ENCODE data around the gene CCDC171. TPM values are rescaled to one million over a fixed set of nuclear protein-coding genes. Genes with fewer than 3 reads are reported as not detected.
A peak's percentile ranks its signal among the peaks of the same experiment; 100 is the strongest.
"Not testable (repeated sequence)": the region's sequence is repeated elsewhere in the genome, so short reads cannot be mapped to it uniquely, and the experiment has no call there.

CCDC171 gene
- total RNA-seq: 1 to 10 TPM; 2.6 to 3.1 TPM
- long read RNA-seq, donor 1: 0 reads
- long read RNA-seq, donor 2, partial matches to known transcripts: 1 of 4 reads
- long read RNA-seq, donor 2, other reads (novel, unspliced or antisense): 3 of 4 reads

DNA sequence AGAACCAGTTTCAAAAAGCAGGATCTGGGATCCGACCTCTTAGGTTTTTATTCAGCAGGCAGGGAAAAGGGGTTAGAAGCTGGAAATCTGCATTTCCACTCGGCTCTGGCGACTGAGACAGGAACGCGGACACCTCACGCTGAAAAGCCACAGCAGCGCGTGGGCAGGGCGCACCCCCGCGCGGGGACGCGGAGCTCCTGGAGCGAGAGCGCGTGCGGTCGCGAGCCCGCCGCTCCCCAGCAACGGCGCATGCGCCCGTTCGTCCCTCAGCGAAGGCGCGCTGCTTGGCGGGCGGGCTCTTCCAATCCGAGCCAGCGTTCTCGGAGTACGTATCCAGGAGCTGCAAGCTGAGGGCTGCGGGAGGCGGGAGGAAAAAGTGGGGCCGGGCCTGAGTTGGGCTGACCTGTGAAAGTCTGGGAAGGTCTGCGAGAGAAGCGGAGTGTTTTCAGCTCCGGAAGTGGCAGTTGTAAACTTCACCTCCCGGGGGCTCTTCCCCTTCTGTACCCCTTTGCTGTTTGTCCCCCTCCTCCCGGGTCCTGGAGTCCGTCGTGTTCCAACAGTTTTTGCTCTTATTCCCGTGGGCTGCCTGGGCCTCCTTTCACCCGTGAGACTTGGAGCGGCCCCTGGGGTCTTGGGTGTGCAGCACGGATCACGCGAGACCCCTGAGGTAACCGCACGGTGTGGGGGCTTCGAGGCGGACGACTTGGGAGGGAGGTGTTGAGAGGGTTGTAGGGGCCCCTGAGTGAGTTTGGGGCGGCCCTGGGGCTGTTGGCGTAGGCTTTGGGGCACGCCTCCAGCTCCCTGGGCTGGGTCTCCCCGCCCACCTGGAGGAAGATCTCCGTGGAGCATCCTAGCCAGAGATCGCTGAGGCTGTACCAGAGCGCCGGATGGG is at the start of gene CCDC171:
CCDC171 (plus strand) TSS at position 408 of the 892 bp plus-strand sequence. CDS start 11,046 bp downstream, outside the sequence.
- intact Hi-C loops (cut with DNase I): no loop called here
- DNase-seq (ENCODE audit: low spot score): peak; percentile 97

DNA sequence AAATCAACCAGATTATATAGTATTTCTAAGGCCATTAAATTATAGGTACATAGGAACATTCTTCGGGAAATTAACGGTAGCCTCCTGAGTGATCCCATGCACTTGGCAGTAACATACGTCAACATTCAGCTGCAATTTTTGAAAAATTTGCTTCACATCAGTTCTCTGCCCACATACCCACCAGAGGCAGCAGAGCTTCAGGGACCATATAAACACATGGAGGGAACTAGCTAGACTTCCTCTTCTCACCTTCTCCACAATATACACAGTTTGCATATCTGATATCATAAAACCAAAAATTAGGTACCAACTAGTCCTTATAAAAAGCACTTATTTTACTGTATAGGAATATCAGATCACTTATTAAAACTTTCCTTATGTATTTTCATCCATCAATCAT is 46.9 kb upstream of the CCDC171 start:
- intact Hi-C loops (cut with DNase I): no loop called here

DNA sequence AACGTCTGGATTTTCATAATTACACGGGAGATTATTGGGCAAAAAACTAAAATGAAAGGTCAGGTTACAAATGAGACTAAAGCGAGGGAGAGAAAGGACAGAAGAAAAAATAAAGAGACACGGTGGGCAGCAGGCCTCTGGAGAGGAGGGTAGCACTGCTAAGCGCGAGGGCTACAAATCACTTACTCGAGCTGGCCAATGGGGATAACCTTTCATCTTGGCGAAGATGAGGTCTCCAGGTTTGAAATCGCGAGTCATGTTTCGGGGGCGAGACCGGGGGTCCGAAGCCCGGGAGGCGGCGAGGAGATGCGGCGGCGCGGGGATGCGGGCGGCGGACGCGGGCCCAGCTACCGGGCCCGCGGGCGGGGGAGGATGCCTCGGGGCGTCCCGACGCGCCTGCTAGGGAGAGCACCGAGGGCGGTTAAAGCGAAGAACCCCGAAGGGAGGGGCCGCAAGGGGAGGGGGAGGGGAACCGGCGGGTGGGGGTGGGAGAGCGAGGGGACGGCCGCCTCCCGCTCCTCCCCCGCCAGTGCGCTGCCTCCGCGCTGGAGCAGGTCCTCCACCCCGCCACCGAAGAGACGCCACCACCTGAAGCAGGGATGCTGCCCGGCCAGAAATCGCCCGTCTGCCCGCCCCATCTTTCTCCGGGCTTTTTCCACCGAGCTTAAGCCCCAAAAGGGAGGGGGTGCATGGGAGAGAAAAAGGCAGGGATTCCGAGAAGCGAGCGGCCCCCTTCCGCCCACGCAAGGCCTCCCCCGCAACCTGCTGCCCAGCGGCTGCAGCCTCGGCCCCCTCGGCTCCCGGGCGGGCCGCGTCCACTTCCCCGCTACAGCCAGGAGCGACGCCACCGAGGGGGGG is 42.7 kb upstream of the CCDC171 start:
- peak; percentile 80 for DNase-seq (ENCODE audit: low spot score)
- intact Hi-C loops (cut with DNase I): no loop called here

More for the DNA sequence above, 46.9 kb upstream of the CCDC171 start:
- DNase-seq (ENCODE audit: low spot score): no peak

DNA sequence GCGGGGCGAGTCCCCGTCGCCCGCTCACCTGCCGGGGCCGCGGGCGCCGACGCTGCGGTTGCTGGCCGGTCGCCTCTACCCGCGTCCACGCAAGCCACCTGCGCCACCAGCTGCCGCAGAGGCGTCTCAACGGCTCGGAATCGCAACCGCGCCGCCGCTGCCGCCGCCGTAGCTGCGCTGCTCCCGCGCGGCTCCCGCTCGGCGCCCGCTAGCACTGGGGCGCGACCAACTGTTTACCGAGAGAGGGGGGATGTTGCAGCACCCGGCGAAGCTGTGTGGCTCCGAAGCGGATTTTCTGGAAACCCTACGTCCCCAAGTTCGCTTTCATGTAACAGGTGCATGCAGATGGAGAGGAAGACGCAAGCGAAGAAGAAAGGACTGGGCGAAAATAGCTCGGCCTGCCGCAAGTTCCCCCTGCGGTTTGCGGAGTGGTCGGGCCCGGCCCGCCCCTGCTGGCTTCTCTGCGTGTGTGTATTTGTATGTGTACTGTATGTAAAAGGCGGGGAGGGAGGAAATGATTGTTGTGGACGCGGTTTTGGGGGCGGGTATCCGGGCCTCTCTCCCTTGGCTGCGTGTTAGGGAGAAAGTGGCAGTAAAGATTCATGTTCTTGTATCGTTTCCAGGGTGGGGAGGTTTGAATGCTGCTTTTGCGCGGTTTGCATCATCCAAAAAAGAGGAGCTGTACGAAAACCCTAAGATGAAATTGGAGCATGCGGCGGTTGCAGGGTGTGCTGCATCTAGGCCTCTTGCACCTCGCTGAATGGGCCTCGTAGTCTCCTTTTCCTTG is 41.9 kb upstream of the CCDC171 start, which contains the start of gene PSIP1:
PSIP1 (minus strand) TSS at position 182 of the 787 bp plus-strand sequence. CDS start 782 bp downstream, outside the sequence.
- intact Hi-C loops (cut with DNase I): no loop called here

DNA sequence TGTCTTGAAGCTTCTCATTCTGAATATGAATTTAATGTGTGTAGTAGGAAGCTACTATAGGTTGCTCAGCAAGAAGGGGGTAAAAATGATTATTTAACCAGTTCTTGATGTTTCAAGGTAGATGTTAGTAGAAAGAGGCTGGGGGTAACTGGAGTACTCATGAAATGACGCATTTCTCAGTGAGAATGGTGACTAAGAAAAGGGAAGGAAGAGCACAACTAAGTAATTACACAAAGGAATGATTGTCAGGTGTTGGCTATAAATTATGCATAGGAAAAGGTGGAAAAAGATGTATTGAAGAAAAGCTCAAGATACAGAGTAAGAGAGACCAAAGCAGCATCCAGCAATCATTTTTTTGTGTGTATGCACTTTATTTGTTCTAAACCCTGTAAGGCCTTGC is 40.6 kb upstream of the CCDC171 start:
- DNase-seq (ENCODE audit: low spot score): no peak
- intact Hi-C loops (cut with DNase I): no loop called here

More for the DNA sequence above, 41.9 kb upstream of the CCDC171 start, which contains the start of gene PSIP1:
- peak; percentile 91 for DNase-seq (ENCODE audit: low spot score)

DNA sequence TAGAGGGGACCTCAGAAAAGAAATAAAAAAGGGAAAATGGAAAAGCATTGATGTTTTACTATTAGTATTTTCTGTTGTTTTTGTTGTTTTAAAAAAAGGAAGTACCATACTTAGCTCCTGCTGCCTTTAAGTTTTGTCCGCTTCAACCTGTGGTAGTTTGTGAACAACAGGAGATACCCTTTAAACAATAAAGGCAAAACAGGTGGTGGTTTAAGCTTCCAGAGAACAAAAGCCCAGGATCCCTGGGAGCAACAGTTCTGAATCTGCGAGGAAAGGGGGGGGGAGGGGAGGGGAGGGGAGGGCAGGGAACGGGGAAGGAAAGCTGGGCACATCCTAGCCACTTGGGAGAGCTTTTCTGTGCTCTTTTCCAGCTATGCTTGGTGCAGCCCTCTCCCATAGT is 40.0 kb upstream of the CCDC171 start:
- DNase-seq (ENCODE audit: low spot score): no peak
- intact Hi-C loops (cut with DNase I): no loop called here

DNA sequence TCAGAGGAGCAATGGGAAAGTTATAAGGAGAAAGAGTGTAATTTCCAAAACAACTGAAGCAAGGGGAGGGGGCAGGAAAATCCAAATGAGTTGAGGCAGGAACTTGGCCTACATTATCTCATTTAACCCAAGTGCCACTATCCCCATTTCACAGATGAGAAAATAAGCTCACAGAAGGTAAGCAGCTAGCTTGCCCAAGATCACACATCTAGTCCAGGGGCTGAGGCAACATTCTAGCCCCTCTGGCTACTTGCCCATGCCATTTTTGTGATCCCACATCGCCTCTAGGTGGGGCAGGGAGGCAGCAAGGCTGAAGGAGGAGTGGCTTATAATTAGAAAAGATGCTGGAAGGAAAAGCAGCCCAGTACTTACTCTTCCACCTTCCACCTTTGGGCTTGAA is 39.5 kb upstream of the CCDC171 start:
- DNase-seq (ENCODE audit: low spot score): no peak
- intact Hi-C loops (cut with DNase I): no loop called here

DNA sequence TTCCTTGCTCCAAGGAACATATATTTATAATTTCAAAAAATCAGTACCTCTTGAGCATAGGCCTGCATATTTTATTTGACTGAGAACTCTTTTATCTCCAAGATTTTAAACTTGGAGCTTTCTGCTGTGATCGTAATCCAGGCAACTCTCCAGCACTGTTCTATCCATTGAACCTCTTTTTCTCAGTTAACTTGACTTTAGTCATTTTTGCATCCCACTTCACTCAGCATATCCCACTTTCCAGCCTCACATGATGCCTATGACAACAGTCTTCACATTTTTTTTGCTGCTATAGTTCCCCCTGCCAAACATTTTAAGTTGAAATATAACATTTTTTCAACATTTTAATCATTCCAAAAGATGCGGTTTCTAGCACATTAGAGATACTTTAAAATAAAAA is 33.0 kb upstream of the CCDC171 start:
- intact Hi-C loops (cut with DNase I): no loop called here
- no peak for DNase-seq (ENCODE audit: low spot score)

DNA sequence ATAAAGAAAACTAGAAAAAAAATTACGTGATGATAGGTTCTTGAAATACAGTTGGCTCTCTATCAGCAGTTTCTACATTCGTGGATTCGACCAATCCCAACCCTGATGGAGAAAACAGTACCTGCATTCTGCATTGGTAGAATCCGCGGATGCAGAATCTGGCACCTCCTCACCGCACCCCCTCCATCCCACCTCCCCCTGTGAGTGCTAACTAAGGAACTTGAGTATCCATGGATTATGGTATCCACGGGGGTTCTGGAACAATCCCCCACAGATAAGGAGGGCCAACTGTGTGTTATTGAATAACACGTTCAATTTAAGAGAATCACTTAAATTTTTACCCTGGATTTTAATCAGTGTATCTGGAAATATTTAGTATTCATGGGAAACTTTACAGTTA is 31.6 kb upstream of the CCDC171 start:
- intact Hi-C loops (cut with DNase I): no loop called here

DNA sequence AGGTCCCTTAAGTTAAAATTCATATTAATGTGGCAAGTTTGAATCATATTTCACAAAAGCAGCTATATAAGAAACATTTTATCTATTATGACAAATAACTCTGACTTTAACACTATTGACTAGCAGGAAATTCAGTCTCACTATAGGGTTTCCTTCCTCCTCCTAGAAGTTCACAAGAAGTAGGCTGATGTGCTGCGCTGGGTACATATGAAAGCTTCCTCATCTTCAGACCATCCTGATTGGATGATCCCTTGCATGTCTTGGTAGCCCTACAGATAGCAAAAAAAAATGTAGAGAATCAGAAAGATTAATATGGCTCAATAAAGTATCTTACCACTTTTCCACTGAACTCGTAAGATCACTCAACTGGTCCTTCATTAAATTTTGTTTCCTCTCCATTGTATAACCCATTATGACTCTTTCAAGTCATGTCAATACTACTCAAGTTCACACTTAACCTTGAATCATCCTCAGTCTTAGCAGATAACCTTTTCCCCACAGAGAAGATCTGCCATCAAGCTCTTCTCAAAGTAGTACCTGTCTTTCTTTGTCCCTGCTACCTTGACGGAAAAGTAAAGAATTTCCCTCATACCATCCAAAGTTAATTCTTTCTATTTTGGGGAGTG is 30.6 kb upstream of the CCDC171 start:
- intact Hi-C loops (cut with DNase I): no loop called here
- no peak for DNase-seq (ENCODE audit: low spot score)

More for the DNA sequence above, 31.6 kb upstream of the CCDC171 start:
- no peak for DNase-seq (ENCODE audit: low spot score)

DNA sequence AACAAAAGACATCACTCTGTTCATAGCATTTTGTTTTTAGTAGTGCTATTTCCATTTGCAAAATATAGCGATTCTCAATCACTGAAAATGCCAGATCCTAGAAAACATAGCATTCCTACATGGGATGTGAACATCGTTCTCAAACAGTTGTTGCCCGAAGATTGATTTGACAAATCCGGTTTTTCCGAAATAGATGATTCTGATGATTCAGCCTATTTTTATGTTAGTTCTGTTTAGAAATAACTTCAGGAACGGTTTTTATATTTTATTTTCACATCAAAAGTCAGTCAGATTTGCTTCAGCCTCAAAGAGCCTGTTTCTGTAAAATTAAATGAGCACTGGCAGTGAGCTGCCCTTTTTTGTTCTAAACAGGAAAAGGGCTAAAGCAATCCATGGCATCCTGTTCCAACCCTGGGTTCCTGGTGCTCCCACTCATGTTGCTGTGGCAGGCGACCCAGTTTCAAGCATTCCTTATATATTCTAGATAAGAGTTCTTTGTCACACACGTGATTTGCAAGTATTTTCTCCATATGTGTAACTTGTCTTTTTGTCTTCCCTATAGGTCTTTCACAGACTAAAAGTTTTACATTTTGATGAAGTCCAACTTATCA is 27.9 kb upstream of the CCDC171 start:
- intact Hi-C loops (cut with DNase I): no loop called here
- DNase-seq (ENCODE audit: low spot score): no peak

DNA sequence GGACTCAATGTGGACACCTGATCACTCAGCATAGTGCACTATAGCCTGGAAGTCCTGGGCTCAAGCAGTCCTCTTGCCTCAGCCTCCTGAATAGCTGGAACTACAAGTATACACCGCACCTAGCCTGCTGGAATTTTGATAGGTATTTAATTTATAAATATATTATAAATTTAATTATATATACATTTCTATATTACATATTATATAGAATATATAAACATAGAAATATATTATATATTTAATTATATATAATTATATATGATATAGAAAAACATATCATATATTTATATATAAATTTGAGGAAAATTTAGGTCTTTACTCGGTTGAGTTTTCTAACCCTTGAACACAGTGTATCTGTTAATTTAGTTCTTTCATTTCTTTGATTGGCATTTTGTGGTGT is 26.9 kb upstream of the CCDC171 start:
- intact Hi-C loops (cut with DNase I): no loop called here
- DNase-seq (ENCODE audit: low spot score): no peak

DNA sequence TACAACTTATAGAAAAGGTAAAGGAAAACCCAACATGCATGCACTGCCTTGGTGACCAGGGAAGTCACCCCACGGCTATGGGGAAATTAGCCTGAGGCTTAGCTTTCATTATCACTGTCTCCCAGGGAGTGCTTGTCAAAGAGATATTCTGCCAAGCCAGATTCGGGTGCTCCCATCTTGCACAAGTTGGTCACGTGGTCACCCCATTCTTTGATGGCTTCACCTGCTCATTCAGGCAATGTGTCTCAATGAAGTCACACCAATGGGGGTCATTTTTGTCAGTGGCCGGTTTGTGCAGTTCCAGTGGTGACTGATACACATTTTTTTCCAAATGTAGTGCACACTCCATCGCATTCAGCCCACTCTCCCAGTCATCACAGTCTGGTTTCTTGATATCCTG is 25.8 kb upstream of the CCDC171 start:
- DNase-seq (ENCODE audit: low spot score); intact Hi-C loops (cut with DNase I): not testable (repeated sequence)

DNA sequence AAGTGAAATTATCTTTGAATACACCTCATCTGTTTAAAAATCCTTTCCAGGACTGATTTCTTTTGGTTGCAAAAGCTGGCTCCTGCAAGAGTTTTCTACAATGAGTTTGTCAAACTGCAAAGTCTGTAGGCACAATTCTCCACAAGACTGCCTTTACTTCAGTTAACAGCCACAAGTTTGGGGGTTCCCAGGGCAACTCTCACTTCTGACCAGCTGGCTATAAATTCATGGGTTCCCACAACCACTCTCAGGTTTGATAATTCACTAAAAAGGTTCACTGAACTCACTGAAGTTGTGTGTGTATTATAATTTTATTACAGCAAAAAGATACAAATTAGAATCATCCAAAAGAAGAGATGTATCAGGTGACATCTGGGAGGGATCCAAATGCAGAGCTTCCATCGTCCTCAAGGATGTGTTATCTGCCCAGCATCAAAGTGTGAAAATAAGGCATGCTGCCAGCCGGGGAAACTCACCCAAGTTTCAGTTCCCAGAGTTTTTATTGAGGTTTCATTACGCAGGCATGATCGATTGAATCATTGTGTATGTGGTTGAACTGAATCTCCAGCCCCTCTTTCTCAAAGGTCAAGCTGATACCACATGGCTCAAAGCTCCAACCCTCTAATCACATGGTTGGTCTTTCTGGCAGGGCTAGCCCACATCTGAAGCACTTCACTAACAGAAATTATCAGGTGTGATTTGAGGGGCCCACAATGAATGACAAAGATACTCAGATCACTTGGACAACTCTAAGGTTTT is 23.1 kb upstream of the CCDC171 start:
- DNase-seq (ENCODE audit: low spot score): no peak
- intact Hi-C loops (cut with DNase I): no loop called here

DNA sequence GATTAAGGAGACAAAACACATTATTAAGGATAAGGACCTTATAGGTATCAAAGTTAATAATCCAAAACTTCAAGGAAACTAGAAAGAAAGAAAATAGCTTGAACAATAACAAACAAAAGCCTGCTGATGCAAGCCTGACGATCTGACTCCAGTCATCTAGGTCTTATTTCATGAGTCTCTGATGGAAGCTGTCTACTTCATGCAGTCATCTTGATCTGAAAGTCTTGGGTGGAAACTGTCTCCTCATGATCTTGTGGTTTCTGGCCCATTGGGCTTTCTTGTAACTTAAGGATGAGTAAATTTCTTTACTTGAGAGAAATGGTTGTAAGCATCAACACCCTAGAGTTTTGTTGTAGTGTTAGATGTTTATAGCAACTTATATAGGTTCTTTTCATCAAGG is 21.5 kb upstream of the CCDC171 start:
- intact Hi-C loops (cut with DNase I): no loop called here

DNA sequence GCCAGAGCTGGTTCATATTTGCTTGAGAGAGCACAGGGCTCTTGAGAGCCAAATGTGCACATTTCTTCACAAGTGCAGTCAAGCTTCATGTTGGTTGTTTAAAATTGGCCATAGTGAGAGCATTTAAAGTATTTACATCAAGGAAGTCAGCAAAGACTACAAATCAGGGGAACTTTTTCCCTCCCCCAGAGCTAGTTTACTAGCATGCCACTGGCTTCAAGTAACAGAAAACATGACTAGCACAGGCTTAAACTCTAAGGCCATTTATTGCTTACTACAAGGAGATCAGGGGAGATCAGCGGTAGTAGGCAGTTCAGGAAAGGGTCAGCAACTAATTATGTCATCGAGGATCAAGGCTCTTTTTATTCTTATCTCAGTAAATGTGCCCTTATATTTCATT is 11.0 kb upstream of the CCDC171 start:
- DNase-seq (ENCODE audit: low spot score): no peak
- intact Hi-C loops (cut with DNase I): no loop called here

More for the DNA sequence above, 21.5 kb upstream of the CCDC171 start:
- DNase-seq (ENCODE audit: low spot score): no peak

DNA sequence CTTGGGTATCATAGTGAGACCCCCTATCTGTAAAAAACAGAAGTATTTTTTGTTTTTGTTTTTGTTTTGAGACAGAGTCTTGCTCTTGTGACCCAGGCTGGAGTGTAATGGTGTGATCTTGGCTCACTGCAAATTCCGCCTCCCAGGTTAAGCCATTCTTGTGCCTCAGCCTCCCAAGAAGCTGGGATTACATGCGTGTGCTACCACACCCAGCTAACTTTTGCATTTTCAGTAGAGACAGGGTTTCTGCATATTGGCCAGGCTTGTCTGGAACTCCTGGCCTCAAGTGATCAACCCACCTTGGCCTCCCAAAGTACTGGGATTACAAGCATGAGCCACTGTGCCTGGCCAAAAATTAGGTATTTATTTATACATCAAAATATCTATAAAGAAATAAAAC is 10.2 kb upstream of the CCDC171 start:
- DNase-seq (ENCODE audit: low spot score): no peak
- intact Hi-C loops (cut with DNase I): no loop called here

All from posterior vena cava (tissue), 2 donors.